ENCODE data around the gene DYNC1I1.

The DYNC1I1 gene

DNA sequence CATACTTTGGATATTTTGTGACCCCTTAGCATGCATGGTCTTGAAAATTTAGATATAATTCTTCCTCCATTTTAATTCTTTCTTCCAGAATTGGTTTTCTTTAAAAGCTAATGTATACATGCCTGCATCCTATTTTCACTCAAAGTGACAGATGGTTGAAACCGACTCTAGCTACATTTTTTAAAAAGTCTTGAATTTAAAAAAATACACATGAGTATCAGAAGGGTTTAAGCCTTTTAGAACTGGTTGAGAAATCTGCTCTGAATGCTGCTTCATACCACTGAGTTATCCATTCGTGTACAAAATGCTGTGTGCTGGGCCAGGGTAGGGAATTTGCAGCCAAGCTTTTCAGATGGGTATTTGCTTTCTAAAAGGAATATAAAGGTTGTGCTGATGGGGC is 16.5 kb downstream of the DYNC1I1 start:
- DNase-seq (ENCODE audit: extremely low read depth in 1 of 2, low read depth in 1 of 2) = no peak

DNA sequence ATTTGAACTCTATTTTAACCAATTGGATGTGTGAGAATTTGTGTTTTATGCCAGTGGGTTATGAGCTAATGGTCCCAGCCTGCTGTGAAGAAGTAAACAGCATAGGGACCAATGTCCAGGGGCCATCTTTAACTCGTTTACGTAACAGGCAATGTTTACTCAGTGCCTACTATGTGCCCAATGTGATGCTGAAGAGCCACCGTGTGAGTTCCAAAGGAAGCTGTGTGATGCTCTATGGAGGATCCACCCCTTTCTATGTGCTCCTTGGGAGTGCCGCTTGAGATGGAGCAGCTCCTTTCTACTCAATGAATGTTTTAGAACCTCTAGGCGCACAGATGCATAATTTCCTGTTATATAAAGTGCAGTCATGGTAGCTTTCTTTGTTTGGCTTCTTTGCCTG is 21.3 kb downstream of the DYNC1I1 start:
- no peak for DNase-seq (ENCODE audit: extremely low read depth in 1 of 2, low read depth in 1 of 2)

DNA sequence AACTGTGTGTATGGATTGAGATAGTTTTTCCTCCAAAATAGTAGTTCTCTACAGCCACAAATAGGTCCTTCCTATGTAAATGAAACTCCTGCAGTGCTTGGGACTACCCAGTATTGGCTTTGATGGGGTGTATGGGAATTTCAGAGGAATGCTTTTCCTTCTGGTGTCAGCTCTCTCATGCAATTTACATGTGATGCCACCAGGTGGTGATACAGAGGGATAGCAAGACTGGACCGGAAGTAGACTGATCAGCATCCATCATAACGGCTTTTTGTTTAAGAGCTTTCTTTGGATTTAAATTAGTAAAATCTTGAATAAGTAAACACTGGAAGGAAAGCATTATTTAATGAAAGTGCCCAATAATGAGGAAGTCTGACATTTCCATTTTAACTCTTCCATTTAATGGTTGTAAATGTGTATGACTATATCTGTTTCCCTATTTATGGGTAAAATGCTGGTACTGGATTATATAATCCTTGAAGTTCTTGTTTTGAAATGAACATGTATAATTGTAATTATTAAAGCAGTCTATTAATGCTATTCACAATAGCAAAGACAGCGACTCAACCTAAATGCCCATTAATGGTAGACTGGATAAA is 22.7 kb downstream of the DYNC1I1 start:
- no peak for DNase-seq (ENCODE audit: extremely low read depth in 1 of 2, low read depth in 1 of 2)

DNA sequence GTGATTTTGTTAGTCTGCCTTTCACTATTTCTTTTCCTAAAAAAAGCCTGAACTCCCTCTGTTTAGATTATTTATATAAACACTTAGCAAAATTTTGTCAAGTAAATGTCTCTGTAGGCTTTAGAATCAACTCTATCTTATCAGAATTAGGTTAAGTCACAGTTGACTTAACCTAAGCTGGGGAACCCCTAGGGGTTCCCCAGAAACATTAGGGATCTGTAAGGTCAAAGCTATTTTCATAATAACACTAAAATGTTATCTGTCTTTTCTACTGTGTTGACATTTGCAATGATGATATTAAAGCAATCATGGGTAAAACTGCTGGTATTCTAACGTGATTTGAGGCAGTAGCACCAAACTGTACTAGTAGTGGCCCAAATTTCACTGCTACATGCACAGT is 24.3 kb downstream of the DYNC1I1 start:
- DNase-seq (ENCODE audit: extremely low read depth in 1 of 2, low read depth in 1 of 2) = no peak

DNA sequence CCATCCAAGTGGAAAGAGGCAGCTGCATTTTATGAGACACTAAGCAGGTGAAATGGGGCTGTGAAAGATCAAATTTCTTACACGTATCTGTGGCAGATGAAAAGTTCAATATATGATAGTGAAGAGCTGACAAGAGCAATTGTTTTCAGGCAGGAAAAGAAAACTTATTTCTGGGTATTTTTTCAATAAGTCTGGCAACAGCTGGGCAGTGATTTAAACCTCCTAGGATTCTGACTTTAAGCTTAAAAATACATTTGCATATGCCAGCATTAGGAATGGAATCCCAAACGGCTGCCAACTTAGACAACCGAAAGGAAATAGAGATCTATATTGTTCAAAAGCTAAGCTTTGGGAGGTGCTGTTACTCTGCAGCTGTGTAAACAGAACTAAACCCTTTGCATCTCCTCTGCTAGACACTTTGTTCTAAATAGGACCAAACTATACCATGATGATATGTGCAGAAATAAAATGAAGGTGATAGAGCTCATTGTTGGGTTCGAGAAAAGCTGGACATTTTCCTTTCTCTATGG is 26.1 kb downstream of the DYNC1I1 start:
- DNase-seq (ENCODE audit: extremely low read depth in 1 of 2, low read depth in 1 of 2) = no peak

DNA sequence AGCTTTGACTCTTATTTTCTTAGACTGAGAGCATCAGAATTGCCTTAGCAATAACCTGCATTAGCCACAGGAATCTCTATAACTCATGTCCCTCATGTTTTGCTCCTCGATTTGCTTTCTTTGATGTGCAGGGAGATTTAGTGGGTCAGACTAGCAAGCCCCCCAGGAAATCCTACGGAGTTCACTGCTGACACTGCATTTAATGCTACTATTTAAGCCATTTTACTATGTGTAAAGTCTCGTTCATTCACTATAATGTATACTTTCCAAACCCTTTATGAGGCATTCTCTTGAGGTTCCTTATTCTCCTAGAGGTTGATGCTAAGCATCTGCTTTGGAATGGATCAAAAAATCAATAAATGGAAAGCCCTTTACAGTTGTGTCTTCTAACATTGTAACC is 28.4 kb downstream of the DYNC1I1 start:
- DNase-seq (ENCODE audit: extremely low read depth in 1 of 2, low read depth in 1 of 2) = no peak

DNA sequence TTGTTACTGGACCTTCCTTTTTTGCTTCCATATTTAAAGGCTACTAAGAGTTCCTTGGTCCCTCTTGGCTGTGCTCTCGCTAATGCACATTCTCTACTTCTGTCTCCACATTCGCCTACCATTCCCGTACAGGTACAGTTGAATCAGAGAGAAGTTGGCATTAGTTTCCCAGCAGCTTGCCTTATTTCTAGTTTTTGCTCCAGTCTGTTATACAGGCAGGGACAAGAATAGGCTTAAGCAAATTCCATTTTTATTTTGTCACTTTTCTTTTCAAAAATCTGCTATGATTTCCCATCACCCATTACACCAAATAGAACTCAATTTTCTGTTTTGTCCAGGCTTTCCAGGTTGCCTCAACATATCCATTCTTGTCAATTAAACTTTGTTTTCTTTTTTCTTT is 29.9 kb downstream of the DYNC1I1 start:
- DNase-seq (ENCODE audit: extremely low read depth in 1 of 2, low read depth in 1 of 2) = no peak

DNA sequence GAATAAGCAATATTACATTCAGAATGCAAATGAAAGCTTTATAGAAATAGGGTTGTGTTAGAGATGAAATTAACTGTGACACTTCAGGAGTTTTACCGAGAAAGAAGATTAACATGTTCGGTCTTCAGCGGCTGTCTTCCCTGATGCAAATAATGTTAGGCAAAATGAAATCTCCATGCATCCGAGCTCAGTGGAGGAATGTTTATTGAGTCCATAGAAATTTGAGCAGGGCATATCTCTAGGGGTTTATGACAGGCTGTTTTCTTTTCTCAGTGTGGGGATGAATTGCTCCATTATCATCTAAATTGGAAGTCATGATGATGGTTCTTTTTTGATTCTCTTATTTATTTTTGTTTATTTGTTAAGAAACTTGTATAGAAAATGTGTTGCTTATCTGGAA is 31.7 kb downstream of the DYNC1I1 start:
- no peak for DNase-seq (ENCODE audit: extremely low read depth in 1 of 2, low read depth in 1 of 2)

DNA sequence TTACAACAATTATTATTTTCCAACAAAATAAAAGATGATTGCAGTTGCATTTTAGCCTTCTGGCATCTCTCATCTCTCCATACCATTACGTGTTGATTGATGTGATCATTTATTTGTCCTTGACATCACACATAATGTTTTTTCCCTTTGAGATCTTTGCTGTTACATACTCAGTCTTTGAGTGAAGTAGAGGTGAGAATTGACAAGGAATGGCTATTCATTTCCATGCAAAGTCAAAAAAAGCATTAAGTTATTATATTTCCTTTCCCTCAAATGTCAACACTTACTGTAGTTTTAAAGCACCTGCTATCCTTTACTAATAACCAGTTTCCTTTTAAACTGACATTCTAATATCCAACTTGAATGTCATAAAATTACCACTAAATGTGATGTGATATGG is 33.6 kb downstream of the DYNC1I1 start:
- DNase-seq (ENCODE audit: extremely low read depth in 1 of 2, low read depth in 1 of 2) = no peak

DNA sequence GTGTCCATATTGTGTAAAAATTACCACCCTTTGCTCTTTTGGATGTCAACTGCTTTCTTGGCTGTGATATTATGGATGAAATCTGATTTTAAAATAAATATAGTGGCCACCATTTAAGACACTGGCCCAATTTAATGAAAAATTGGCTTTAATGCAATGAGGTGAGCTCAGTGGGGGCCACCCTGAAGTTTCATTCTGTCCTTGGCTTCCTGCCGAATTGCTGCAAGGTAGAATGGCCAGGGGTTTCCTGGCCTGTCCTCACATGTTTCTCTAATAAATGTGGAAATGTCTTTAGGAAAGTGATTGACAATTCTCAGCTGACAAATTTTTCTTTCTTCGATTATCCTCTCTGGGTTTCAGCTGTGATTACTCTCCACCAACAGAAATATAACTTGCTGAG is 36.0 kb downstream of the DYNC1I1 start:
- no peak for DNase-seq (ENCODE audit: extremely low read depth in 1 of 2, low read depth in 1 of 2)

DNA sequence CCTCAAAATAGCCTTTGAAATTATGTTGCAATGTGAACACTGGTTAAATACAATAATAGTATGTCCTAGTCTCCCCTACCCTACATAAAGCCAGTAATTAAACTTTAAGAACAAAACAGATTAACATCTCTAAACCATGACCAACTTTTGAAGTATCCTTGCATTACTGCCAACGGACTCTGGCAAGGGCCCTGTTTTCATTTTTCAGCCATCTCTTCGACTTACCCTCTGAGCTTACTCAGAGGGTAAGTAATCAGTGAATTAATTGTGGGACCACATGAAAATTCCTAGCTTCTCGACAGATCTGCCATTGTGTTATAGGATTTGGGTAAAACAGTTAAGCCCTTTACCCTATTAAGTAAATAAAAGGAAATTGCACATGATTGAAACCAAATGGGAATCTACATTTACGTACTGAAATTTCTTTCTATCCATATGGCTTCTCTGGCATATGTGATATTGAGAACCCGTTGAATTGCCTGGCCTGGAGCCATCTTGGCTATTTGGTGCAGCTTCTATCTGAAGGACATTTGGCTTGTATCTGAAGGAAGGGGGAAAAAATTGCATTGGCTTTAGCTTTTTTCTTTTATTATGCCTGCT is 39.6 kb downstream of the DYNC1I1 start:
- DNase-seq (ENCODE audit: extremely low read depth in 1 of 2, low read depth in 1 of 2) = no peak

DNA sequence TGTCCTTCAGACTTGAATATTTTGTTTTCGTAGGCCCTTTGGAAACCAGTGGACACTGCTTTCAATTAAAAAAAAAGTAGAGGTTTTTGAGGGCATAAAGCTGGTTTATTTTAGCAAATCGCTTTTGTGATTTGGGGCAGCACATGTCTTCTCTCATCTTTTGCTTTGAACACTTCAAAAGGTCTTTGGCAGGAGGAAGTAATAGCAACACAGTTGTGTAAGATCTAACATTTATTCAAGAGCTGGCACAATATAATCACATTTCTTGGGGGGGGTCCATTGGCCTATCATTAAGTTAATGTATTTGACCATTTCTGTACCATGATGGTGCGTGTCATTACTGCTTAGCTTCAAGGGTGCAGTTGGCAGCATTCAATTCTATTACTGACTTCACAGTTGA is 42.4 kb downstream of the DYNC1I1 start:
- DNase-seq (ENCODE audit: extremely low read depth in 1 of 2, low read depth in 1 of 2) = no peak

DNA sequence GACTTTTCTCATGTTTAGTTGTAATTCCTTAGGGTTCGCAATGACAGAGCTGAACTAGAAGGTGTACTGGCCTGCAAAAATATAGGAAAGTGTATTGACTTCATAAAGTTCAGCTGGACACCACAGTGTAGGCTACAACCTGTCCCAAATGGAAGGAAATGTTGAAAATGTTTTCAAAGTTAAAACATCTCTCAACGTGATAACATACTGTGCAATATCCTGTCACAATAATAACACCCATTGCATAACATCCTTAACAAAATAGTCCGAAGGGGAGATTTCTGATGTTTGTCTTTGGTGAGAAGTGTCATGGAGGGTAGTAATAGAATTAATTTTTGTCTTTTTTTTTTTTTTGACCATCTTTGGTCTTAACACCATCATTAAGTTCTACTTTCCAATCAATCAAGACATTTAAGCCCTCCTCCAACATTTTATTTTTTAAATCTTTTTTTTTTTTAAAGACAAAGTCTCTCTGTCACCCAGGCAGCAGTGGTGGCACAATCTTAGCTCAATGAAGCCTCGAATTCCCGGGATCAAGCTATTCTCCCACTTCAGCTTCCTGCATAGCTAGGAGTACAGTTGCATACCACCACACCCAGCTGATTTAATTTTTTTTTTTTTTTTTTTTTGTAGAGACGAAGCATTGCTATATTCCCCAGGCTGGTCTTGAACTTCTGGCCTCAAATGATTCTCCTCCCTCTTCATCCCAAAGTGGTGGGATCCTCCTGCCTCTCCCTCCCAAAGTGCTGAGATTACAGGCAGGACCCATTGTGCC is 45.7 kb downstream of the DYNC1I1 start:
- DNase-seq (ENCODE audit: extremely low read depth in 1 of 2, low read depth in 1 of 2) = no peak

DNA sequence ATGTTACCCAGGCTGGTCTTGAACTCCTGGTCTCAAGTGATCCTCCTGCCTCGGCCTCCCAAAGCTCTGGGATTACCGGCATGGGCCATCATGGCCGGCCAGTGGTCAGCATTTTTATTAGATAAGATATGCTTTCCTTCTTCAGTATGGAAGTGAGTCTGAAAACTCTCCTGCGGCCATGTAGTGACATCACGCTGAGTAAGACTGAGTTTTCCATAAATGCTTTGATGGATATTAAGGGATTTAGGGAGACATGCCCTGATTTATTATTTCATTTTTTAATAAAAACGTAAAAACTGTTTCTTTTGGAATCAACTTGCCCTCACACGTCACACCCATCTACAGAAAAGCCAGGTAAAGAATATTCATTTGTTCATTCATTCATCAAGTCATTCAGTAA is 48.4 kb downstream of the DYNC1I1 start:
- no peak for DNase-seq (ENCODE audit: extremely low read depth in 1 of 2, low read depth in 1 of 2)

DNA sequence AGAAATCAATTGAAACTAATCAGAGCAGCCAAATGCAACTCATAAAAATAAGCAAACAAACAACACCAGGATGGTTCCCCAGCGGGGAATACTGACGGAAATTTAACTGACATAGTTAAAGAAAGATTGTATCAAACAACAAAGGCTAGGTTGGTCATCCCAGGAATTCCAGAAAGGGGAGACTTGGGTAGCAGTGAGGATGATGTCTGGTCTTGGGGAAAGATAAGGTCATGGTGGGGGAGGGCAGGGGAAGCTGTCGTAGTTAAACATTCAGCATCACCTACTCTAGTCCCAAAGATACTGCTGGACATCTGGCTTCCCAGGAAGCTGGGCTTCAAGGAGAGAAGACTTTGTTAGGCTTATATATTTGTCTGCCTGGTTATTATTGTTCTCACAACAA is 50.4 kb downstream of the DYNC1I1 start:
- DNase-seq (ENCODE audit: extremely low read depth in 1 of 2, low read depth in 1 of 2) = no peak

DNA sequence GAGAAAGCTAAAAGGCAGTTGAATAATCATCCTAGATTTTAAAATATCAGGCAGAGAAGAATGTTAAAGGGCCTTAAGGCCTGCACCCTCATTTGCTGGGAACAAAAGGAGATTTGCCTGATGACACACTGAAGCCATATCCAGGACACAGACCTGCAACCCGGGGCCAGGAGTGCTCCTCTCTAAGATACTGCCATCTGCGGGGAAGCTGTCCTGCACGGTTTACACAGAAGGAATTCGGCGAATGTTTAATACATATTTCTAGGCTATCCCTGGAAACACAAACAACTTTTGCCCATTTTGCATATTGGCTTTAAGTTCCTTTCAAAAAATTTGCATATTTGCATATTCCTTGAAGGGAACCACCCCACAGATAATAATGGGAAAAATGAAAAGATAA is 52.3 kb downstream of the DYNC1I1 start:
- DNase-seq (ENCODE audit: extremely low read depth in 1 of 2, low read depth in 1 of 2) = no peak

DNA sequence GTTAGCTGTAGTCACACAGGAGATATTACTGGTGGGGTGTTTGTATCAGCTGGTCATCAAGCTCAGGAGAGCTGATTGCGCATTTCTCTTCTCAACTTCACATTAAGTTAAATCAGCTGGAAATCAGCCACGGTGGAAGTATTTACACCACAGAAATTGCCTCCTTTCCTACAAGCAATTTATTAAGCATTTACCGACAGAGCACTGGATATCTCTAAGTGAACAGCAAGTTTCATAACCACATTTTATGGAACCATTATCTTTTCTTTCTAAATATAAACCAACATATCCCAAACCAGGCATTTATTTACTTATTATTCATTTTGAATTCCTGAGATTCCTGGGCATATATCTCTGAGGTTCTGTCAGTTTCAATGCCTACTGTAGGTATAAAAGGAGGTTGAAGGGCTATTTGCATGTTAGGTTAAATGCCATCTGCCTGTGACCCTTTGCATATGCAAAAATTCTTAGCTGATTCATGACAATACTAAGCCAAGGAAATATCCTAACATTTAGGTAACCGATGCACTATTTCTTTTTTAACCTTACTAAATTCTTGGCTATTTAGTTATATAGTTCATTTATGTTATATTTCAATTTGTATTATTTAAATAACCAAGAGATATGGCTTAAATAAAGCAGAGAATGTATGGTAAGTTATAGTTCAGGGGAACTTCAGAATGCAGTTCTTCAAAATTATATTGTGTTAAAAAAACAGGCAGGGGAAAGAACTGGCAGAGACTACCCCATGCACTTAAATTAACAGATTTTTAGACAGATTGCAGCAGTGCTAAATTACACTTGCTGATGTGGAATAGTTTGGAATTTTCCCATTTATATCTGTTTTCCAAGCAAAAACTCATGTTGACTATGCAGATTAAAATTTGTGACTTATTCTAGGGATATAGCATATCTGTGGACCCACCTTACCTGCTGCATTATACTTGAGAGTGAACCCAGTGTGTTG is 56.8 kb downstream of the DYNC1I1 start:
- DNase-seq (ENCODE audit: extremely low read depth in 1 of 2, low read depth in 1 of 2) = no peak

DNA sequence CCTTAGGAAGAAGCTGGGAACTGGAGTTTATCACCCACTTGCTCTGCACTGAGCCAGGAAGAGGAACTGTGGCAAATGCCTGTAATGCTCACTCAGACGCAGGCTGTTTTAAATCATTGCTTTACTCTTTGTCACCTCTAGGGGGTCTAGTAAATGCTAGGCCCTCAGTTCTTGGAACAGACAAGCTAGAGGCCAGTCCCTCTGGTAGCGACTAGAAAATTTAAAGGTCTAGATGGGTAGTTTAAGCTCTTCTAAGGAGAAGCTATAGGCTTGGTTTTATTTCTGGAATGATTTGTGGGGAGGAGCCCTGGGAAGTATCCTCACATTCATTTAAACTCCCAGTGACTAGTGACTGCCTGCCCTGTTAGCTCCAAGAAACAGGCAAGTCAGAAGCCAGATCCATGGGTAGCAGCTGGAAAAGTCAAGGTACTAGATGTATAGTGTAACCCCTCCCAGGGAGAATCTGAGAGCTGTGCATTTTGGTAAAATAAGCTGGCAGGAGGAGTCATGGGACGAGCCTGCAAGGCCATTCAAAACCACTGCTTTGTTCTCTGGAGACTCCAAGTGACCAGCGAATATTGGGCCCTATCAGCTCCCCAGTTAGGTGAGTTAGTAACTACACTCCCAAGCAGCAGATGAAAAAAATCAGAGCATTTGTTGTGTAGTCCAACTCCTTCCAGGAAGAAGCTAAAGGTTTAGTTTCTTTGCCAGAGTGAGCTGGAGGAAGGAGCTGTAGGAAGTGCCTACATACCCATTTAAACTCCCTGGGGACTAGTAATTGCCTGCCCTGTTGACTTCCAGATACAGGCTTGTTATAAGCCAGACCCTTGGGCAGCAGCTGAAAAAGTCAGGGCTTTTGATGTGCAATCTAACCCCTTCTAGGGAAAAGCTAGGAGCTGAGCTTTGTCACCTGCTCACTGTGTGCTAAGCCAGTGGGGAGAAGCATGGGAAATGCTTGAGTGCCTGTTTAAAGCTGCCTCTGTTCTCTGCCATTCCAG is 68.9 kb downstream of the DYNC1I1 start:
- no peak for DNase-seq (ENCODE audit: extremely low read depth in 1 of 2, low read depth in 1 of 2)

DNA sequence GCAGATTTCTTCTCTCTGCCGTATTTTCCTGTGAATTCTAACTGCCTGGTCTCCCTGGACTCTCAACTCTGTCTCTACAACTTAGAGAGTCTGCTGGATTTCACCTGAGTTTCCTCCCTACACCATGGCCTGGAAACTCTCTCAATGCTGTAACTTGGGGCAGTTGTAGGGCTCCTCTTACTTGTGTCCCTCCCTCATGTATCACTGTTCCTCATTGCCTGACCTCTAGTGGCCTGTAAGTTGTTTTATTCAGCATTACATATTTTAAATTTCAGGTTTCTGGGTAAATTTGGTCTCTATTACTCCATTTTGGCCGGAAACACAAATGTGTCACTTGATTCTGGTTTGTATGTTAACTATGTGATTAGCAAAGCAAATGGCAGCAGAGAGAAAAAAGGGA is 70.9 kb downstream of the DYNC1I1 start:
- DNase-seq (ENCODE audit: extremely low read depth in 1 of 2, low read depth in 1 of 2) = no peak

DNA sequence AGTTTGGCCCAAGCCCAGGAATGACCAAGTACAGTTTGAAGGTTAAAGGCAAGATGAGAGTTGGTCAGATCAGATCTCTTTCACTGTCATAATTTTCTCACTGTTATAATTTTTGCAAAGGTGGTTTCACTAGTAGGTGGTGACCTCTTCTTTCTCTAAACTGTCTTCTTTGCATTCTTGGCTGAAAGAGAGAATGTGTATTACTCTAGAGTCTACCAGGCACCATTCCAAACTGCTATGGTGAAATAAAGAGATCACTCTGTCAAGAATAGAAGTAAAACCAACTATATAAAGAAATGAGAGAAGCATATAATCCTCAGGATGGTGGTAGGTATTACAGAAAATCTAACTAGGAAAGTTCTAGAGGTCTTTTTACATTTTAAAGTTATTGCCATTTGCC is 72.7 kb downstream of the DYNC1I1 start:
- no peak for DNase-seq (ENCODE audit: extremely low read depth in 1 of 2, low read depth in 1 of 2)

Data from stimulated activated CD8-positive, alpha-beta memory T cell treated with anti-CD3 and anti-CD28 coated beads, Interleukin-7, amount 100 ng/mL, for 48 hours (primary cell).